HepG2 (cell line): ENCODE measurements around the gene EIF2S2.

Experiments used
- AKNA ChIP-seq: sonication (generic); formaldehyde crosslinking; IDR thresholded peaks from 2 replicates; pipeline ENCODE4 v1.4.0; 2020; ENCODE audit warnings: missing genetic modification reagents, borderline replicate concordance
- CREB1 ChIP-seq, 2 experiments: fragments of 450-650 bp in 1 of 2; IDR thresholded peaks; 2 replicates each; pipeline ENCODE4 v1.6.1; 2016 to 2017; ENCODE audit warnings: control low read depth in 1 of 2, mild to moderate bottlenecking in 1 of 2, missing compliant biosample characterization in 1 of 2, missing genetic modification characterization in 1 of 2
- CTCF ChIP-seq: sonication (generic); formaldehyde crosslinking; IDR thresholded peaks from 2 replicates; pipeline ENCODE4 v1.5.0; 2020; ENCODE audit warnings: mild to moderate bottlenecking, missing genetic modification reagents, moderate library complexity
- PAF1 ChIP-seq: IDR thresholded peaks from 2 replicates; pipeline ENCODE4 v1.6.1; 2016; ENCODE audit warnings: missing genetic modification reagents, missing compliant biosample characterization
- PRDM10 ChIP-seq: sonication (generic); formaldehyde crosslinking; IDR thresholded peaks from 2 replicates; pipeline ENCODE4 v1.4.0; 2020; ENCODE audit warnings: low read depth, missing genetic modification reagents
- SP1 ChIP-seq, 2 experiments: fragments of 450-650 bp in 1 of 2; sonication (generic) in 1 of 2; formaldehyde crosslinking in 1 of 2; IDR thresholded peaks; 2 replicates each; pipeline versions ENCODE4 v1.4.0 to v1.6.1; 2016 to 2020; ENCODE audit warnings: missing genetic modification reagents in 1 of 2
- YY1 ChIP-seq: IDR thresholded peaks from 2 replicates; pipeline ENCODE4 v1.6.1; 2011; ENCODE audit warnings: low read length, low read depth, moderate library complexity, mild to moderate bottlenecking; ENCODE audit not compliant: insufficient read depth, insufficient replicate concordance
- ZNF143 ChIP-seq: sonication (generic); formaldehyde crosslinking; IDR thresholded peaks from 2 replicates; pipeline ENCODE4 v1.4.0; 2020; ENCODE audit warnings: missing genetic modification reagents
- ZNF337 ChIP-seq: sonication (generic); formaldehyde crosslinking; IDR thresholded peaks from 2 replicates; pipeline ENCODE4 v1.5.1; 2020; ENCODE audit warnings: missing genetic modification reagents, low read depth, mild to moderate bottlenecking, borderline replicate concordance

GRCh38 chr20:34085544-34086040 lies 26.5 kb downstream of the EIF2S2 start:
- TF ChIP-seq YY1 (no peak), CREB1 (IDR thresholded peaks at IDR 0.05) (no peak), CREB1 (CRISPR knock-in tag; IDR thresholded peaks at IDR 0.05) (no peak), CTCF (CRISPR knock-in tag) (no peak), SP1 (IDR thresholded peaks at IDR 0.05) (no peak), SP1 (CRISPR knock-in tag; IDR thresholded peaks at IDR 0.05) (no peak), ZNF337 (CRISPR knock-in tag) (no peak), PRDM10 (no peak), PAF1 (CRISPR knock-in tag) (no peak; the same call in 1 of the 2 replicates), AKNA (CRISPR knock-in tag) (no peak), ZNF143 (CRISPR knock-in tag) (no peak)
